HT1080 (cell line): ENCODE results near the gene AGTRAP. TPM values are rescaled to one million over a fixed set of nuclear protein-coding genes. Genes with fewer than 3 reads are reported as not detected.

Source experiments
- DNase-seq: peaks from one replicate; pipeline ENCODE4 v3.0.0-alpha.2; 2015; ENCODE audit warnings: low read depth
- total RNA-seq: library from RNA; depleted of rRNA; stranded (reverse); fragments of >200 nt; shearing (Covaris generic); gene quantifications from 2 replicates; pipeline ENCODE4 v1.2.3, GENCODE V29; 2014; rRNA removed

The AGTRAP gene
- total RNA-seq, 1 experiment from 2014 or later = 69.3 TPM

DNA sequence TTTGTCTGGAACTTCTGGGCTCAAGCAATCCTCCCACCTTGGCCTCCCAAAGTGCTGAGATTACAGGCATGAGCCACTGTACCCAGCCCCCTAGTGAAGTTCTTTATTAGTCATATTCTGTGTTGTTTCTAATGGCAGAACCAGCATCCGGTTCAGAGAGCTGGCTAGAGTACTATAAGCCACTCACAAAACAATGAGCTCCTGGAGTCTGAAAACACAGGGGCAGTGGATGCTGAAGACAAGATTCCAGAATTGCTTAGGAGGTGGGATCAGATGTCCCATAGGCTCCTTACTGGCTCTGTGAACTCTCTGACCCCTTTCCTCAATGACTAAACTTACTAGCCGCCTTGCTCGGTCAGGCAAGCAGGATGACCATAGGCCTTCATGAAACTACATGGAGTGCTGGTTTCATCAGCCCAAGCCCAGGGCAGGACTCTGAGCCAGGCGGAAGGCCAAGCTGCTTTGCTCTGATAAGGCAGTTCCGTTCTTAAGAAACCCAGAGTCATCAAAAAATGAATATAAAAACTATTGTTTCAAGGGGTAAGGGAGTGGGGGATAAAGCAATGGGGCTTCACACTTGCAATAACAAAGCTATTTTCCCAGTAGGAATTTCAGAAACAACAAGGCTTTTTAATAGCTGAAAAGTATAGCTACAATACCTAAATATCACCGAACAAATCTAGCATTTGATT, 61.7 kb downstream of the AGTRAP start:
- DNase-seq = peak; percentile 78

DNA sequence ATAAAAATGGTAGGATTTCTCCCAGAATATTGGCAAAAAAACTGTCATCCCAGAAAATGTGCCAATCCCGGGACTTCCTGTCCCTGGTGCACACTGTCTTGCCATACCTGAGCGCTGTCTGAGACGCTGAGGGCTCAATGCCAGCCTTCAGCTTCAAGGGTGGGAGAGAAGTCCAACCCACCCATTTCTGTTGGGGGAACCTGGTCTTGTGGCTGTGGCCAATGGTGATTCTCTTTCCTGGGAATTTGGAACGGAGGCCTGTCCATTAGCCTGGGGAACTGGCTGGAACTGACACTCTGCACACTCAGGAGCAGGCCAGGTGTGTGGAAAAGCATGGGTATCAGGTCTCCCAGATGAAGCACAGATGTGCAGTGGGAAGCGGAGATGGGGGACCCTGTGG, 63.2 kb downstream of the AGTRAP start:
- no peak for DNase-seq

DNA sequence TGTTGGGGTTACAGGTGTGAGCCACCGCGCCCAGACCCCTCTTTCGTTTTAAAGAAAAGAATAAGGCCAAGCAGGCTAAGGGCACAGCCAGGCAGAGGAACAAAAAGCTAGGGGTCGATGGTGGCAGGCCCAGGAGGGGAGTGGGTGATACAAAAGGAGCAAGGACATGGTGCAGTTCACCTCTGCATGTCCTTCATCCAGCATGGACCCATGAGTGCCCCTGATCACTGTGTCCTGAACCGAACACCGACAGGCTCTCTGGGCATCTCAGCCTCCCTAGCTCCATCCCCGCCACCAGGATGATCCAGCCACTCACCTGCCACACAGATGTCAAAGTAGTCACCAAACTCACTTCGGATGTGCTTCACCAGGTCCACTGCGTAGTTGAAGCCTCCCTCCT, 64.0 kb downstream of the AGTRAP start:
- no peak for DNase-seq

DNA sequence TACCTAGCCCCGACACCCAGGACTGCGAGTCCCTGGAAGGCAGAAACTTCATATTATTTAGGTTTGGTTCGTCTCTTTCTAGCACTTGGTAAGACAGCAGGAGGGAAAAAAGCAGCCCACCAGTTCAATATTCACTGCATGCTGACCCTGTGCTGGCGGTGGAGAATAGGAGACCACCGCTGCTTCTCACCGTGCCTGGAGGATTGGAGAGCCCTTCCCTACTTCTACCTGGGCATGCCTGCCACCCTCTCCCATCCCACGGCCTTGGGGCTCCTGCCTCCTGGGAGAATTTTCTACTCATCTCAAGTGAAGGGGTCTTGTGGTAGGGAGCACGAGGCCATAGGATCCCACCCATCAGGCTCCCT, 64.4 kb downstream of the AGTRAP start:
- DNase-seq = no peak

Other genes starting within 250 kb of the AGTRAP start
- gene FBXO2, start 81.7 kb upstream of the AGTRAP start, total RNA-seq = 0.13 TPM in 1 of 2 replicates, not detected in the other
- gene FBXO44, start 81.3 kb upstream of the AGTRAP start, total RNA-seq = 0.73 and 2.2 TPM in 2 replicates
- gene FBXO6, start 71.9 kb upstream of the AGTRAP start, total RNA-seq = 8.5 and 9.4 TPM in 2 replicates
- gene MAD2L2, start 55.0 kb upstream of the AGTRAP start, total RNA-seq = 70.5 and 72.2 TPM in 2 replicates
- gene DRAXIN, start 44.4 kb upstream of the AGTRAP start, total RNA-seq = 0.32 and 0.57 TPM in 2 replicates
- gene C1orf167, start 26.1 kb downstream of the AGTRAP start, total RNA-seq = not detected in 2 replicates
- 2.9 and 5.8 TPM in 2 replicates for gene MTHFR, start 69.8 kb downstream of the AGTRAP start, total RNA-seq
- 6.4 and 10.0 TPM in 2 replicates for gene CLCN6, start 70.1 kb downstream of the AGTRAP start, total RNA-seq
- not detected in 2 replicates for gene NPPA, start 111.6 kb downstream of the AGTRAP start, total RNA-seq
- gene NPPB, start 122.8 kb downstream of the AGTRAP start, total RNA-seq = not detected in 2 replicates
- gene KIAA2013, start 190.3 kb downstream of the AGTRAP start, total RNA-seq = 62.1 and 78.4 TPM in 2 replicates
- gene PLOD1, start 198.6 kb downstream of the AGTRAP start, total RNA-seq = 66.4 and 72.4 TPM in 2 replicates
- gene MFN2, start 244.3 kb downstream of the AGTRAP start, total RNA-seq = 76.2 and 78.2 TPM in 2 replicates